Psoas muscle (tissue), 8 donors: ENCODE results near the gene SZRD1. TPM values are rescaled to one million over a fixed set of nuclear protein-coding genes. Genes with fewer than 3 reads are reported as not detected.

Experiments
- ATAC-seq, 4 donors: fragments of 200-7000 bp; cut with Tn5 transposase; one replicate each; pipeline ENCODE4 v1.9.1; 2020; ENCODE audit warnings: moderate library complexity in 3 of 4, mild to moderate bottlenecking in 2 of 4
- DNase-seq, 2 donors: peaks; one replicate each; pipeline ENCODE4 v3.0.0-alpha.2; 2020
- H3K27ac ChIP-seq: fragments of 200-600 bp; one replicate; pipeline ENCODE4 v1.8.0; 2022
- H3K27me3 ChIP-seq, 3 donors: fragments of 200-600 bp in 1 of 3; one replicate each; pipeline versions ENCODE4 v1.6.1 to v1.8.0; 2013 to 2022; ENCODE audit warnings: low read length in 2 of 3, mild to moderate bottlenecking in 2 of 3, moderate library complexity in 1 of 3; ENCODE audit not compliant: insufficient read depth in 3 of 3
- H3K36me3 ChIP-seq, 2 donors: fragments of 200-600 bp in 1 of 2; one replicate each; pipeline versions ENCODE4 v1.6.1 to v1.8.0; 2013 to 2022; ENCODE audit warnings: low read depth in 1 of 2, mild to moderate bottlenecking in 1 of 2, moderate library complexity in 1 of 2; ENCODE audit not compliant: insufficient read depth in 1 of 2
- H3K4me1 ChIP-seq: fragments of 200-600 bp; one replicate; pipeline ENCODE4 v1.8.0; 2022
- H3K4me3 ChIP-seq: fragments of 200-600 bp; one replicate; pipeline ENCODE4 v1.8.0; 2022; ENCODE audit warnings: mild to moderate bottlenecking
- H3K9me3 ChIP-seq: fragments of 200-600 bp; one replicate; pipeline ENCODE4 v1.8.0; 2022
- CTCF ChIP-seq: fragments of 200-600 bp; IDR thresholded peaks from one replicate; pipeline ENCODE4 v1.8.0; 2022; ENCODE audit warnings: antibody characterized with exemption
- WGBS, 3 donors: extraction: QIAGEN DNeasy Blood & Tissue Kit; methylation state at CpG; one replicate each; pipeline versions ENCODE4 v1.1.6 to v1.1.7; 2013; 5-methylcytosine and 5-hydroxymethylcytosine counted together
- intact Hi-C, 2 donors: fragments of 100-400 bp; cut with DNase I; formaldehyde crosslinking; loops; one replicate each; pipeline versions ENCODE4 v1.11.0 to v1.14.2; 2022
- polyA plus RNA-seq, 3 donors: library from polyadenylated mRNA; stranded (reverse); fragments of 200-250 nt; gene quantifications; one replicate each; pipeline ENCODE4 v1.2.3, GENCODE V29; 2013
- total RNA-seq, 4 donors: library from RNA; stranded (reverse); fragmentation: NEBNext Ultra II Directional in 2 of 4; extraction: Animal tissue kit (Norgen Biotek cat#: 25700) in 2 of 4; gene quantifications; one replicate each; pipeline versions ENCODE4 v1.2.1 to v1.2.4, GENCODE V29; 2021 to 2023
- donor health status: healthy with polysubstance abuse.
- donor health status: DM: no; HTN: no; CAD: no; lungs with moderate emphysema.
- donor health status: Bipolar disorder and iron deficiency.
- donor health status: healthy.
- donor health status: DM: yes; HTN: yes; CAD: no.
- donor health status: DM: no; HTN: no; CAD: no.
- donor health status: DM: no; HTN: no; CAD: no.
- donor health status: DM: yes; HTN: yes; CAD: no.

Gene SZRD1
- total and polyA plus RNA-seq, 7 donors: 75.9 to 184 (median 142) TPM

GRCh38 chr1:16385659-16386453, 18.8 kb downstream of the SZRD1 start:
- 37 to 57% (median 38%) methylated on average over 9 of the region's 9 CpGs for WGBS, 3 donors
- no peaks in the 10 kb centered on the region for H3K9me3 ChIP-seq
- intact Hi-C loops: no loop called here
- TF ChIP-seq CTCF: no peak
- no peak for DNase-seq
- H3K27me3 ChIP-seq: no peaks in the 10 kb centered on the region
- H3K27ac ChIP-seq: peak overlapping the region; percentile 78
- ATAC-seq: peak; percentile 24 to 39 (median 26)
- H3K4me3 ChIP-seq: no peak overlapping the region
- H3K4me1 ChIP-seq: peaks cover 65% of the 10 kb centered on the region
- H3K36me3 ChIP-seq: no peaks in the 10 kb centered on the region

GRCh38 chr1:16386454-16387113, 19.5 kb downstream of the SZRD1 start:
- intact Hi-C loops: no loop called here
- ATAC-seq: peak; percentile 90 to 94 (median 92)

GRCh38 chr1:16387201-16388188, 20.5 kb downstream of the SZRD1 start:
- Histone ChIP-seq H3K27me3 (no peaks in the 10 kb centered on the region), H3K36me3 (no peaks in the 10 kb centered on the region), H3K4me3 (peak overlapping the region; percentile 50), H3K27ac (peak overlapping the region; percentile 78), H3K4me1 (peaks cover 78% of the 10 kb centered on the region), H3K9me3 (no peaks in the 10 kb centered on the region)
- peak in 2 of 4 donors; percentile 14 to 15 for ATAC-seq
- DNase-seq: no peak
- 28 to 36% (median 33%) methylated on average over 14 of the region's 14 CpGs for whole genome bisulfite sequencing, 3 donors
- intact Hi-C loops: no loop called here
- no peak for TF ChIP-seq CTCF

More at GRCh38 chr1:16386454-16387113, 19.5 kb downstream of the SZRD1 start:
- no peak for TF ChIP-seq CTCF
- peak overlapping the region; percentile 78 for H3K27ac ChIP-seq
- H3K36me3 ChIP-seq: no peaks in the 10 kb centered on the region
- no peaks in the 10 kb centered on the region for H3K9me3 ChIP-seq
- WGBS, 3 donors: 19 to 30% (median 29%) methylated on average over 5 of the region's 5 CpGs
- H3K4me1 ChIP-seq: peaks cover 73% of the 10 kb centered on the region
- H3K4me3 ChIP-seq: peak overlapping the region; percentile 50
- H3K27me3 ChIP-seq: no peaks in the 10 kb centered on the region
- peak; percentile 55 to 81 for DNase-seq

GRCh38 chr1:16391411-16391810, 24.4 kb downstream of the SZRD1 start:
- ATAC-seq: peak; percentile 32 to 50 (median 41)
- H3K4me1 ChIP-seq: peaks cover 72% of the 10 kb centered on the region
- no peaks in the 10 kb centered on the region for H3K27me3 ChIP-seq
- peak overlapping the region; percentile 70 for H3K27ac ChIP-seq
- no peak for DNase-seq
- intact Hi-C loops: no loop called here
- no peak overlapping the region for H3K4me3 ChIP-seq
- H3K9me3 ChIP-seq: no peaks in the 10 kb centered on the region
- no peak for TF ChIP-seq CTCF
- H3K36me3 ChIP-seq: peaks cover 0 to 32% of the 10 kb centered on the region in 2 donors
- 11 to 44% (median 24%) methylated on average over 3 of the region's 3 CpGs for WGBS, 3 donors
